Measurements from ENCODE around the gene BAIAP2.

DNA sequence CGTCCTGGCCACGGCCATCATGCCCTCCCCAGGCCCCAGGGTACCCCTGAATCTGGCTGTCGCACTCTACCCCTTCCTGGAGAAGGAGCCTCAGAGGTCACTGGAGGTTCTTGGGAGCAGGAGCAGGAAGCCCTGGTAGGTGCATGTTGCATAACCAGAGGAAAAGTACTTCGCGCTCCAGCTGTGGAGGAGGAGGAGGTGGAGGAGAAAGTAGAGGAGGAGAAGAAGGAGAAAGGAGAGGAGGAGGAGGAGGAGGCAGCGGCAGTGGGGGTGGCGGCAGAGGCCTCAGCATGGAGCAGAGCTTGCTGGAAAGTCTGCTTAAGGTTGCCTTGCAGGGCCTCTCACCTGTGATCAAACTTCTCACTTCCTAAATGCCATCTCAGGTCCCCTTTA lies 61.8 kb downstream of the BAIAP2 start:
- TF ChIP-seq, protein P1, sequence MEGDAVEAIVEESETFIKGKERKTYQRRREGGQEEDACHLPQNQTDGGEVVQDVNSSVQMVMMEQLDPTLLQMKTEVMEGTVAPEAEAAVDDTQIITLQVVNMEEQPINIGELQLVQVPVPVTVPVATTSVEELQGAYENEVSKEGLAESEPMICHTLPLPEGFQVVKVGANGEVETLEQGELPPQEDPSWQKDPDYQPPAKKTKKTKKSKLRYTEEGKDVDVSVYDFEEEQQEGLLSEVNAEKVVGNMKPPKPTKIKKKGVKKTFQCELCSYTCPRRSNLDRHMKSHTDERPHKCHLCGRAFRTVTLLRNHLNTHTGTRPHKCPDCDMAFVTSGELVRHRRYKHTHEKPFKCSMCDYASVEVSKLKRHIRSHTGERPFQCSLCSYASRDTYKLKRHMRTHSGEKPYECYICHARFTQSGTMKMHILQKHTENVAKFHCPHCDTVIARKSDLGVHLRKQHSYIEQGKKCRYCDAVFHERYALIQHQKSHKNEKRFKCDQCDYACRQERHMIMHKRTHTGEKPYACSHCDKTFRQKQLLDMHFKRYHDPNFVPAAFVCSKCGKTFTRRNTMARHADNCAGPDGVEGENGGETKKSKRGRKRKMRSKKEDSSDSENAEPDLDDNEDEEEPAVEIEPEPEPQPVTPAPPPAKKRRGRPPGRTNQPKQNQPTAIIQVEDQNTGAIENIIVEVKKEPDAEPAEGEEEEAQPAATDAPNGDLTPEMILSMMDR (IDR thresholded peaks at IDR 0.05; ENCODE audit: insufficient read depth, low read length, poor library complexity, severe bottlenecking) = no peak
- no peak for TF ChIP-seq EZH2phosphoT487 (conservative IDR thresholded peaks at IDR 0.05; ENCODE audit: low read length)

Measured in SU-DHL-6 (cell line).